Measurements from ENCODE around the gene FBXL14.
"Not testable (repeated sequence)": the region's sequence is repeated elsewhere in the genome, so short reads cannot be mapped to it uniquely, and the experiment has no call there.

Gene FBXL14

GRCh38 chr12:1559676-1560091, 34.7 kb downstream of the FBXL14 start:
- Histone ChIP-seq H3K36me3 (ENCODE audit: control insufficient read depth, insufficient read depth, low read length) (no peaks in the 10 kb centered on the region), H3K27me3 (replicated peaks; ENCODE audit: control insufficient read depth, insufficient read depth, low read length) (no peaks in the 10 kb centered on the region), H3K4me3 (replicated peaks; ENCODE audit: low read depth, low read length) (no peak overlapping the region)
- DNase-seq (ENCODE audit: extremely low read depth, insufficient read length): no peak
- no peak for TF ChIP-seq CTCF (IDR thresholded peaks at IDR 0.05; ENCODE audit: insufficient read depth, low read length, poor library complexity, severe bottlenecking)

- H3K27me3 ChIP-seq (replicated peaks; ENCODE audit: control insufficient read depth, insufficient read depth, low read length); H3K36me3 ChIP-seq (ENCODE audit: control insufficient read depth, insufficient read depth, low read length); DNase-seq (ENCODE audit: extremely low read depth, insufficient read length); H3K4me3 ChIP-seq (replicated peaks; ENCODE audit: low read depth, low read length): not testable (repeated sequence)
Measured at GRCh38 chr12:1558108-1558507, 36.3 kb downstream of the FBXL14 start.

- H3K4me3 ChIP-seq (replicated peaks; ENCODE audit: low read depth, low read length): peak overlapping the region; percentile 49
- no peaks in the 10 kb centered on the region for H3K27me3 ChIP-seq (replicated peaks; ENCODE audit: control insufficient read depth, insufficient read depth, low read length)
- DNase-seq (ENCODE audit: extremely low read depth, insufficient read length): peak; percentile 82
- no peak for TF ChIP-seq CTCF (IDR thresholded peaks at IDR 0.05; ENCODE audit: insufficient read depth, low read length, poor library complexity, severe bottlenecking)
- H3K36me3 ChIP-seq (ENCODE audit: control insufficient read depth, insufficient read depth, low read length): no peaks in the 10 kb centered on the region
Measured at GRCh38 chr12:1553987-1554982, 40.1 kb downstream of the FBXL14 start.

GRCh38 chr12:1553536-1553935, 40.8 kb downstream of the FBXL14 start:
- no peak for TF ChIP-seq CTCF (IDR thresholded peaks at IDR 0.05; ENCODE audit: insufficient read depth, low read length, poor library complexity, severe bottlenecking)
- no peak overlapping the region for H3K4me3 ChIP-seq (replicated peaks; ENCODE audit: low read depth, low read length)
- no peaks in the 10 kb centered on the region for H3K36me3 ChIP-seq (ENCODE audit: control insufficient read depth, insufficient read depth, low read length)
- H3K27me3 ChIP-seq (replicated peaks; ENCODE audit: control insufficient read depth, insufficient read depth, low read length): no peaks in the 10 kb centered on the region
- no peak for DNase-seq (ENCODE audit: extremely low read depth, insufficient read length)

- DNase-seq (ENCODE audit: extremely low read depth, insufficient read length): no peak
- no peak overlapping the region for H3K4me3 ChIP-seq (replicated peaks; ENCODE audit: low read depth, low read length)
- no peaks in the 10 kb centered on the region for H3K27me3 ChIP-seq (replicated peaks; ENCODE audit: control insufficient read depth, insufficient read depth, low read length)
- no peaks in the 10 kb centered on the region for H3K36me3 ChIP-seq (ENCODE audit: control insufficient read depth, insufficient read depth, low read length)
- TF ChIP-seq CTCF (IDR thresholded peaks at IDR 0.05; ENCODE audit: insufficient read depth, low read length, poor library complexity, severe bottlenecking): no peak
Measured at GRCh38 chr12:1552911-1553491, 41.4 kb downstream of the FBXL14 start.

GRCh38 chr12:1552171-1552570, 42.2 kb downstream of the FBXL14 start:
- no peak for DNase-seq (ENCODE audit: extremely low read depth, insufficient read length)
- Histone ChIP-seq H3K36me3 (ENCODE audit: control insufficient read depth, insufficient read depth, low read length) (no peaks in the 10 kb centered on the region), H3K27me3 (replicated peaks; ENCODE audit: control insufficient read depth, insufficient read depth, low read length) (no peaks in the 10 kb centered on the region), H3K4me3 (replicated peaks; ENCODE audit: low read depth, low read length) (no peak overlapping the region)
- TF ChIP-seq CTCF (IDR thresholded peaks at IDR 0.05; ENCODE audit: insufficient read depth, low read length, poor library complexity, severe bottlenecking): no peak
